IPS DF 4.7 (cell line): ENCODE data around the gene SLC47A1.
"Not testable (repeated sequence)": the region's sequence is repeated elsewhere in the genome, so short reads cannot be mapped to it uniquely, and the experiment has no call there.

Experiments
- DNase-seq: peaks from one replicate; pipeline ENCODE4 v3.0.0-alpha.2; 2013; ENCODE audit warnings: low spot score; ENCODE audit errors: extremely low read depth

SLC47A1 gene

GRCh38 chr17:19533718-19534561 lies at the start of gene SLC47A1:
Gene SLC47A1, plus strand, starts transcription at chr17:19533854. Its CDS starts 86 bp downstream, at chr17:19533940.
- no peak for DNase-seq

GRCh38 chr17:19485800-19486340 lies 47.8 kb upstream of the SLC47A1 start:
- no peak for DNase-seq

- DNase-seq, result no peak
Measured at GRCh38 chr17:19486351-19487023, 47.2 kb upstream of the SLC47A1 start.

GRCh38 chr17:19487024-19487600 lies 46.5 kb upstream of the SLC47A1 start:
- DNase-seq, result no peak

GRCh38 chr17:19492141-19492540 lies 41.5 kb upstream of the SLC47A1 start:
- DNase-seq, result no peak

- DNase-seq, result no peak
Measured at GRCh38 chr17:19494961-19495806, 38.5 kb upstream of the SLC47A1 start.

GRCh38 chr17:19495828-19496528 lies 37.7 kb upstream of the SLC47A1 start:
- DNase-seq, result no peak

GRCh38 chr17:19497624-19498023 lies 36.0 kb upstream of the SLC47A1 start:
- no peak for DNase-seq

GRCh38 chr17:19501219-19501618 lies 32.4 kb upstream of the SLC47A1 start:
- no peak for DNase-seq

- no peak for DNase-seq
Measured at GRCh38 chr17:19502517-19502916, 31.1 kb upstream of the SLC47A1 start.

- DNase-seq, result not testable (repeated sequence)
Measured at GRCh38 chr17:19505561-19505960, 28.1 kb upstream of the SLC47A1 start.

GRCh38 chr17:19507775-19508576 lies 25.7 kb upstream of the SLC47A1 start:
- peak; percentile 64 for DNase-seq

- no peak for DNase-seq
Measured at GRCh38 chr17:19508577-19508867, 25.1 kb upstream of the SLC47A1 start.

- not testable (repeated sequence) for DNase-seq
Measured at GRCh38 chr17:19509281-19509852, 24.3 kb upstream of the SLC47A1 start.

- DNase-seq, result no peak
Measured at GRCh38 chr17:19510903-19511302, 22.8 kb upstream of the SLC47A1 start.

- no peak for DNase-seq
Measured at GRCh38 chr17:19513897-19514488, 19.7 kb upstream of the SLC47A1 start.

- no peak for DNase-seq
Measured at GRCh38 chr17:19517699-19518098, 16.0 kb upstream of the SLC47A1 start.

- not testable (repeated sequence) for DNase-seq
Measured at GRCh38 chr17:19519388-19520291, 14.0 kb upstream of the SLC47A1 start.
